GM21528 (cell line): ENCODE data around the gene CTLA4.
"Not testable (repeated sequence)": the region's sequence is repeated elsewhere in the genome, so short reads cannot be mapped to it uniquely, and the experiment has no call there.

ENCODE experiments used
- ATAC-seq: cut with Tn5 transposase; IDR thresholded peaks from one replicate; pipeline ENCODE4 v1.9.1; 2021; ENCODE audit warnings: mild to moderate bottlenecking, moderate library complexity; ENCODE audit not compliant: unreplicated experiment, low FRiP score

The CTLA4 gene

GRCh38 chr2:203855274-203855673, 12.3 kb upstream of the CTLA4 start:
- no peak for ATAC-seq

GRCh38 chr2:203857656-203858055, 9.9 kb upstream of the CTLA4 start:
- ATAC-seq, result no peak

GRCh38 chr2:203858176-203858575, 9.4 kb upstream of the CTLA4 start:
- ATAC-seq, result no peak

GRCh38 chr2:203859030-203859789, 8.4 kb upstream of the CTLA4 start:
- ATAC-seq, result no peak

GRCh38 chr2:203861197-203861596, 6.4 kb upstream of the CTLA4 start:
- ATAC-seq, result no peak

- ATAC-seq, result no peak
Observed at GRCh38 chr2:203861607-203862006, 6.0 kb upstream of the CTLA4 start.

GRCh38 chr2:203869223-203870042, 1.9 kb downstream of the CTLA4 start:
- ATAC-seq, result no peak

GRCh38 chr2:203870481-203870880, 2.9 kb downstream of the CTLA4 start:
- no peak for ATAC-seq

GRCh38 chr2:203870941-203871340, 3.4 kb downstream of the CTLA4 start:
- ATAC-seq, result no peak

GRCh38 chr2:203871371-203871983, 3.9 kb downstream of the CTLA4 start:
- ATAC-seq, result peak; percentile 93

GRCh38 chr2:203873461-203873860, 5.9 kb downstream of the CTLA4 start:
- ATAC-seq, result no peak

- no peak for ATAC-seq
Observed at GRCh38 chr2:203873921-203874631, 6.5 kb downstream of the CTLA4 start.

- ATAC-seq, result no peak
Observed at GRCh38 chr2:203875471-203875870, 7.9 kb downstream of the CTLA4 start.

GRCh38 chr2:203876328-203876727, 8.8 kb downstream of the CTLA4 start:
- no peak for ATAC-seq

GRCh38 chr2:203878063-203878462, 10.5 kb downstream of the CTLA4 start:
- no peak for ATAC-seq

GRCh38 chr2:203880557-203881125, 13.1 kb downstream of the CTLA4 start:
- no peak for ATAC-seq

GRCh38 chr2:203881185-203881584, 13.6 kb downstream of the CTLA4 start:
- ATAC-seq, result not testable (repeated sequence)

GRCh38 chr2:203882551-203882950, 15.0 kb downstream of the CTLA4 start:
- ATAC-seq, result no peak

GRCh38 chr2:203886661-203887151, 19.1 kb downstream of the CTLA4 start:
- ATAC-seq, result no peak

- ATAC-seq, result no peak
Observed at GRCh38 chr2:203887677-203888076, 20.1 kb downstream of the CTLA4 start.
